Measurements from ENCODE around the gene LRRC47. TPM values are rescaled to one million over a fixed set of nuclear protein-coding genes. Genes with fewer than 3 reads are reported as not detected.

LRRC47 gene
- total RNA-seq, 4 donors from 2014 or later: 64.2 to 97.2 (median 89.9) TPM

DNA sequence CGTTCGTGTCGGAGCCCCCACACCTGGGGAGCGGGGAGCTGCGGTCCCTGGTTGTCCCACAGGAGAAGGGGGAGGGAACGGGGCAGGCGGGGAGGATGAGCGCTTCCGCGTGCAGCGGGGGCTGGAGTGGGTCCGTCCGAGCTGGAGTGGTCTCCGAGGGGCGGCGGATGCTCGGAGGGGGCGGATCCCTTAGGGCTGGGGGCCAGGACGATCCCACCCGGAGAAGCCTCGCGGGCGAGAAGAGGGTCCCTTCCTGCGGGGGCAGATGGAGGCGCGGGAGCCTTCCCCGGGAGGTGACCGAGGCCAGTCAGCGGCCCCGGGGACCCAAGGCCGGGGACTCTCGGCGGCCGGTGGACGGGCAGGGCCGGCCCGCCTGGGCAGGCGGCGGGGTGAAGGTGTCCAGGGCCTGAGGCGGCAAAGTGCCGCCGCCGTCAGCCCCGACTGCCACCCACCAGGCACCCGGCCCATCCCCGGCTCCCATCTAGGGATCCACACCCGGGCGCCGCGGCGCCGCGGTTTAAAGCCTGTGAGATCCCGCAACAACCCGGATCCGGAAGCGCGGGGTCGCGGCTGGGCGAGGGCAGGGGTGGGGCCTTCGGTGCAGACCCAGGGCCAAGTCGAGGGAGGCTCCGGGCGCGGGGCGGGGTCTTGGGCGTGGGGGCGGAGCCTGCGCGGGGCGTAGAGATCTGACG lies 49.3 kb downstream of the LRRC47 start:
- peaks cover 20 to 33% of the 10 kb centered on the region in 2 donors for H3K4me1 ChIP-seq

DNA sequence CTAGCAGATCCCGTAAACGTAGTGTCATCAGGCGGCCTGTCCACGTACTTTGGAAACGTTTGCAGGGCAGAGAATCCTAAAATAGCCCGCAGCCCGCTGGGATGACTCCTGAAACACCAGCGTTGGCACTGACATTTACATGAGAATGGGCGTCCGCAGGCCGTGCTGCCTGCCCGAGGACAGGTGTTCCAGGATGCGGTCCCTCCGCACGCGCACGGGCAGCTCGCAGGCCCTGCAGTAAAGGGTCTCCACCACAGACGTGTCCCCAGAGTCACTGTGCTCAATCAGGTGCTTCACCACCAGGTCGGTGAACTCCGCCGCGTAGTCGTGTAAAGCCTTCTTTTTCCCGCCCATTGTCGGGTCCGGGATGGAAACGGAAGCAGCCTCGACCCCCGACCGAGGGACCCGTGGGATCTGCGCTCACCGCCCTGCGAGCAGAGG lies 49.9 kb downstream of the LRRC47 start:
- peak overlapping the region; percentile 75 to 83 (median 79) for H3K4me3 ChIP-seq
- intact Hi-C loops (cut with DNase I; ENCODE audit: low total_unique reads) (no loop called here), in situ Hi-C loops (cut with MboI; ENCODE audit: low sequenced_read_pairs in 4 of 4) (no loop called here)
- DNase-seq (peak; percentile 32 to 41), ATAC-seq (peak; percentile 61 to 70)
- peaks cover 0 to 10% of the 10 kb centered on the region in 2 donors for H3K36me3 ChIP-seq
- peaks cover 20 to 33% of the 10 kb centered on the region in 2 donors for H3K4me1 ChIP-seq
- H3K27me3 ChIP-seq: no peaks in the 10 kb centered on the region
- H3K9me3 ChIP-seq: no peaks in the 10 kb centered on the region
- peak overlapping the region; percentile 79 to 89 (median 86) for H3K27ac ChIP-seq
- TF ChIP-seq POLR2A (IDR thresholded peaks at IDR 0.05): peak in 1 of 2 donors; percentile 29
- TF ChIP-seq, protein P1, sequence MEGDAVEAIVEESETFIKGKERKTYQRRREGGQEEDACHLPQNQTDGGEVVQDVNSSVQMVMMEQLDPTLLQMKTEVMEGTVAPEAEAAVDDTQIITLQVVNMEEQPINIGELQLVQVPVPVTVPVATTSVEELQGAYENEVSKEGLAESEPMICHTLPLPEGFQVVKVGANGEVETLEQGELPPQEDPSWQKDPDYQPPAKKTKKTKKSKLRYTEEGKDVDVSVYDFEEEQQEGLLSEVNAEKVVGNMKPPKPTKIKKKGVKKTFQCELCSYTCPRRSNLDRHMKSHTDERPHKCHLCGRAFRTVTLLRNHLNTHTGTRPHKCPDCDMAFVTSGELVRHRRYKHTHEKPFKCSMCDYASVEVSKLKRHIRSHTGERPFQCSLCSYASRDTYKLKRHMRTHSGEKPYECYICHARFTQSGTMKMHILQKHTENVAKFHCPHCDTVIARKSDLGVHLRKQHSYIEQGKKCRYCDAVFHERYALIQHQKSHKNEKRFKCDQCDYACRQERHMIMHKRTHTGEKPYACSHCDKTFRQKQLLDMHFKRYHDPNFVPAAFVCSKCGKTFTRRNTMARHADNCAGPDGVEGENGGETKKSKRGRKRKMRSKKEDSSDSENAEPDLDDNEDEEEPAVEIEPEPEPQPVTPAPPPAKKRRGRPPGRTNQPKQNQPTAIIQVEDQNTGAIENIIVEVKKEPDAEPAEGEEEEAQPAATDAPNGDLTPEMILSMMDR (IDR thresholded peaks at IDR 0.05 in 4 of 5, conservative IDR thresholded peaks at IDR 0.05 in 1 of 5): no peak

More for the DNA sequence above, 49.3 kb downstream of the LRRC47 start:
- ATAC-seq (peak; percentile 89), DNase-seq (peak; percentile 74 to 86)
- Histone ChIP-seq H3K27me3 (no peaks in the 10 kb centered on the region), H3K9me3 (no peaks in the 10 kb centered on the region), H3K27ac (peak overlapping the region; percentile 79 to 89 (median 86)), H3K4me3 (peak overlapping the region; percentile 75 to 83 (median 79)), H3K36me3 (peaks cover 0 to 4% of the 10 kb centered on the region in 2 donors)
- TF ChIP-seq, protein P1 (IDR thresholded peaks at IDR 0.05 in 4 of 5, conservative IDR thresholded peaks at IDR 0.05 in 1 of 5): no peak
- TF ChIP-seq POLR2A (IDR thresholded peaks at IDR 0.05): peak; percentile 75 to 83
- intact Hi-C loops (cut with DNase I; ENCODE audit: low total_unique reads) (loop anchor here (1.0 kb wide), 1 partner anchor 49 kb away; the partner anchor contains the start of gene LRRC47), in situ Hi-C loops (cut with MboI; ENCODE audit: low sequenced_read_pairs in 4 of 4) (no loop called here)

DNA sequence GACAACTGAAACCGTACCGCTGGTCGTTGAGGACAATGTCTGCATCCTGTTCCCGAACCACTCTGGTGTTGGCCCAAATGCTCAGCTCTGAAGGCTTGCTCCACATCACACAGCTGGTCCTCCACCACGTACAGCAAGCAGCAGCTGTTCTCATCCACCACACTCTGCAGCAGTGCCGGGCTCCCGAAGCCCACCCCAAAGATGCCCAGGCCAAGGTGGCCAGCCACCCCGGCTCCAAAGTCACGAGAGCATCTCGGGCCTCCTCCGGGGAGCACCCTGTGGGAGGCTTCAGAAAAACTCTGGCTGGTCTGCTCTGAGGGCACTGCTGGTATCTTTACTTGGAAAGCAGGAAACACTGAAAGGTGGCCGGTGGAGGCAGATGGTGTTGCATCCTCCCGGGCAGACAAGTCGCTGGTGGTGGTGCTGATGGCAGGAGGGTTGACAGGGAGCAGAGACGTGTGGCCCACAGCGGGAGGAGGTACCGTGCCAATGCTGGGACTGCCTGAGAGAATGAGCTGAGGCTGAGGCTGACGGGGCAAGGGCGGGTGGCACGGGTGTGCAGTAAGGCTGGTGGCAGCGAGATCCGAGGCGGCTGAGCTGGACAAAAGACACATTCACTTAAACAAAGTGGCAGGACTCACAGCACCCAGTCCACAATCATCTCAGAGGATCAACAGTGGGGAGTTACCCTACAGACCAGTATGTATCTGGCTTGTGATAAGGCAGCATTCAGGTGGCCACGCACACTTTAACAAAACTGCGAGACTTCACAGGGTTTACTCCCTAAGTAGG lies 50.5 kb downstream of the LRRC47 start:
- DNase-seq (no peak), ATAC-seq (no peak)
- Histone ChIP-seq H3K36me3 (peaks cover 0 to 16% of the 10 kb centered on the region in 2 donors), H3K9me3 (no peaks in the 10 kb centered on the region), H3K4me1 (peaks cover 20 to 33% of the 10 kb centered on the region in 2 donors), H3K4me3 (peak overlapping the region; percentile 75 to 83 (median 79)), H3K27ac (peak overlapping the region; percentile 79 to 89 (median 86)), H3K27me3 (no peaks in the 10 kb centered on the region)
- in situ Hi-C loops (cut with MboI; ENCODE audit: low sequenced_read_pairs in 4 of 4) (no loop called here), intact Hi-C loops (cut with DNase I; ENCODE audit: low total_unique reads) (no loop called here)
- TF ChIP-seq POLR2A (IDR thresholded peaks at IDR 0.05): no peak
- TF ChIP-seq, protein P1 (IDR thresholded peaks at IDR 0.05 in 4 of 5, conservative IDR thresholded peaks at IDR 0.05 in 1 of 5): no peak

DNA sequence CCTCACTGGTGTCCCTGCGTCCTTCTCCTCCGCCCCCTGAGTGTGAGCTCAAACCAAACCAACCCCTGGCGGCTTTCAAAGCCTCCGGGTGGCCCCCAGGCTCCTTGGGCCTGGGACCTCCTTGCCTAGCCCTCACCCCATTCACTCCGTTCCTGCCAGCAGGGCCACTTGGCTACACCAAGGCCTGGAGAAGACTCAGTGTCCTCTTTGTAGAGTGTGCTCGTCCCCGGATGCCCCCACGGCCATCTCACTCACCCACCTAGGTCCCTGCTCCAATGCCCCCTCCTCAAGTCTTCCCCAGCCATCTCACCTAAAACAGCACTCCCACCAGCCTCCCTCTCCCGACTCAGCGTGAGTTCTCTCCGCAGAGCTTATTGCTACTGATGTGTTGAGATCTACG lies 51.2 kb downstream of the LRRC47 start:
- H3K4me3 ChIP-seq: peak overlapping the region in 2 of 4 donors; percentile 75 to 82
- H3K36me3 ChIP-seq: peaks cover 0 to 20% of the 10 kb centered on the region in 2 donors
- H3K9me3 ChIP-seq: no peaks in the 10 kb centered on the region
- H3K27ac ChIP-seq: no peak overlapping the region
- no peak for TF ChIP-seq POLR2A (IDR thresholded peaks at IDR 0.05)
- TF ChIP-seq, protein P1 (IDR thresholded peaks at IDR 0.05 in 4 of 5, conservative IDR thresholded peaks at IDR 0.05 in 1 of 5): no peak
- intact Hi-C loops (cut with DNase I; ENCODE audit: low total_unique reads): no loop called here
- H3K4me1 ChIP-seq: peaks cover 20 to 33% of the 10 kb centered on the region in 2 donors
- in situ Hi-C loops (cut with MboI; ENCODE audit: low sequenced_read_pairs in 4 of 4): no loop called here
- no peak for ATAC-seq
- DNase-seq: no peak
- H3K27me3 ChIP-seq: no peaks in the 10 kb centered on the region

All from gastrocnemius medialis (tissue), 4 donors.